Frontal cortex (tissue), 4 donors: ENCODE data around the gene ITGB5. TPM values are rescaled to one million over a fixed set of nuclear protein-coding genes. Genes with fewer than 3 reads are reported as not detected.

Source experiments
- DNase-seq, 2 donors: peaks; one replicate each; pipeline ENCODE4 v3.0.0; 2012; ENCODE audit warnings: low spot score in 2 of 2
- FAIRE-seq: peaks from 2 replicates; lab custom pipeline; 2012; peaks lifted over from hg19 to GRCh38; lab: Jason Lieb, UNC
- total RNA-seq: library from RNA; depleted of rRNA; stranded (reverse); fragments of >200 nt; gene quantifications from one replicate; pipeline ENCODE4 v1.2.3, GENCODE V29; 2014
- donor health status: control.
- donor health status: control.
- donor health status: control.

The ITGB5 gene
- total RNA-seq, 1 donor from 2014 or later, result 20.4 TPM

DNA sequence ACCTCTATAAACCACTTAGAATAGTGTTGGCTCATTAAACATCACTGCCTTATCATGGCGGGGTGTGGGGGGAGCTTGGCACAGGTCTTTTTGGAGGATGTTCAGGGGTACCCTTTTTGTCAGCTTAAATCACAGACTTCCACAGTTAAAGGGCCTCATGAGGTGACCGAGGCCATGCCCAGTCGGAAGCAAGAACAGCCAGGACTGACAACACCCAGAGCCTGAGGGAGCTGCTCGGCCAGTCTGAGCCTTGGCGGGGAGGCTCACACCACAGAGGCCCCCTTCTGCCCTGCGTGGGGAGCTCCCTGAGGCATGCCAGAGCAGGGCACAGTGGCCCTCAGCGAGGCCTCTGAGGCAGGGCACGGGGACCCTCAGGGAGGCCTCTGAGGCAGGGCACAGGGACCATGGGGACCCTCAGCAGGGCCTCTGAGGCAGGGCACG is 107.4 kb downstream of the ITGB5 start:
- DNase-seq, result no peak
- no peak for FAIRE-seq

DNA sequence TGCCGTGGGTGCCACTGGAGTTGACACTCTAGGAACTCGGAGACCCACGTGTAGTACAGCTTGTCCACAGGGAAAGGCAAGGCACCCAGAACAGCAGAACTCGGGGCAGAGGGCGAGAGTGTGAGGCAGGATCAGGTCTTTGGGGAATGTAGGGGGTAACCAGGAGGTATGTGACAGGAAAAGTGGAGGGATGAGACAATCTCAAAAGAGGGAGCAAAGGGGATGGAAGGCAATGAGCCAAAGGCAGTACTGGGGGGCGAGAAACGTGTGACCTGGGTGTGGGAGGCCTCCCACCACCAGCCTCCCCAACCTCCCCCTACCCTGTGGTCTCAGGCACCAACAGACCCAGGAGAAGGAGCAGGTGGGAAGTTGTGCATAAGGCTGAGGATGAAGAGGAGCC is 108.0 kb downstream of the ITGB5 start:
- no peak for DNase-seq
- no peak for FAIRE-seq

DNA sequence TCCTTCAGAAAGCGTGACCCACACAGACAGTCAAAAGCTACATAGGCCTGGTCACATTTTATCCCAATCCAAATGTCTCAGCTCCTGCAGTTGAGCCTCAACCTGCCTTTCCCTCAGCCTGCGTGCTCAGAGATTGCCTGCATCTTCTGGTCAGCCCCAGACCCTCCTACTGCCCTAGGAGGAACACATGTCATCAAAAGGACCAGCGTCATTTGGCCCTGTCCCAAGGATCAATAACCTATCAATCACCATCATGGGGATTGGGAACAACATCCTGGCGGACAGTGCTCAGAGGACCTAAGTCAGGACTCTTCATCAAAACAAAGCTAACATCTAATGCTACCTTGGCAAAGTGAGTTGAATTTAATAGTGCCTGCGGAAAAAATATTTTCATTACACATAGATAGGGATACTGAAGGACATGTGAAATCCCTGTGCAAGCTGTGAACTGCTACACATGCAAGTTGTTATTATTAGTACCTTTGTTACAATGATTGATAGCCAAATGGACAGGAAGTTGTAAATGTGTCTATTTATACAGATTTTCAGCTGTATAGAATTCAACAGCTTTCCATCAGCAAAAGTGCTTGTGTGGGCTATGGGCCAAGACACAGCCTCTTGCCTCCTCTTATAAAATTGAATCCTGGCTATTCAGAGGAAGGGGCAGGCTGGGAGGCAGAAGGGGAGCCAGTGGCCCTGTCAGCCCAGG is 109.2 kb downstream of the ITGB5 start:
- FAIRE-seq (no peak), DNase-seq (no peak)

DNA sequence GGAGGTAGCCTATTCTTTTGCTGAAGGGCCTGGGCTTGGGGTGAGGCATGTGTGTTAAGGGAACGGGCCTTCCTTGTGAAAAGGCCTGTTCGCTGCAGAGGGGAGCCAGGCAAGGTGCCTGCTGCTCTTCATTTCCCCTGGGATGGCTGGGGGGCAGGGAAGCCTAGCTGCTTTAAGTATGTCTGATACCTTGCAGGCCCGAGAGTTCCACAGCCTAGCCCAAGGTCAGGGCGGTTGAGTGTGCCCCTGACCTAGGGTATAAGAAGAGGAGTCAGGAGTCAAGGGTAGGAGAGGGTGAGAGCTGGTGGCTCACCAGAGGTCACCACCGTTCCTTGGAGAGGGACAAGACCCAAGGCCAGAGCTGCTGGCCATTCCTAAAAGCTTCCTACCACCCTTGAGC is 110.3 kb downstream of the ITGB5 start:
- DNase-seq (no peak), FAIRE-seq (no peak)

DNA sequence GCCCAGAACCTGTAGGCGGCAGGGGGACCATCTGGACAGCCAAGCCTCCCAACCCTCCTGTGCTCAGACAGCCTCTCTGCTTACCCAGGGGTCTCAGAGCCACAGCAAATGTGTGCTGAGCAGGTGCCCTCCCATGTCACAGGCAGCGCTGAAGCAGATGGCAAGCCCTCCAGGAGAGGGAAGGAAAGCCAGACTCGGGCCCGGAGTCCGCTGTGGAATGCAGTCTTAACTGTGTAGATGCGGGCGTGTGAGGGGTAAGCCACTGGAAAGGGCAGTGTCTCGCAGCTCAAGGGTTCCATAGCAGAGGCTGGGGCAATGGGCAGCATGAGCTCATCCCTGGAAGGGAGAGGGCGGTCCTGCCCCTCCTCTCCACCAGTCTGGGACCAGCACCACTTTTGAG is 111.3 kb downstream of the ITGB5 start:
- DNase-seq (no peak), FAIRE-seq (no peak)

DNA sequence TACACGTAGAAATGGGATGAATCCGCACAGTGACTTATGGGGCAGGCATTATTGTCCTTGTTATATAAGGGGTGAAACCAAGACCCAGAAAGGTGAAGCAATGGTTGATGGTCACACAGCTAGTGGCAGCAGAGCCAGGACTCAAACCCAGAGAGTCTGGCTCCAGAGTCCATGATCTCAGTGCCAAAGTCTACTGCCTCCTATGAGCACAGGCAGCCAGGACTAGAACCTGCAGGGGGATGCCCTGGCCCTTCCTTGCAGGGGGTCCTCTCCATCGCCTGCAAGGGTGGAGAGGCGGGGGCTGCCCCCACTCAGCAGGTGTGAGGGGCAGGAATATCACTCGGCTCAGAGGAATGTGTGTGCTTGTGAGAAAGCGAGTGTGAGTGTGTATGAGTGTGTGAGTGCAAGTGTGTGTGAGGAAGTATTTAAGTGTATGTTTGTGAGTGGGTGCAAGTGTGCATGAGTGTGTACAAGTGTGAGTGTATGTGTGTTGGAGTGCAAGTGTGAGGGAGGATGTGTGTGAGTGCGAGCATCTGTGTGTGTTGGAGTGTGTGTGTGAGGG is 112.2 kb downstream of the ITGB5 start:
- DNase-seq, result no peak
- FAIRE-seq, result no peak

DNA sequence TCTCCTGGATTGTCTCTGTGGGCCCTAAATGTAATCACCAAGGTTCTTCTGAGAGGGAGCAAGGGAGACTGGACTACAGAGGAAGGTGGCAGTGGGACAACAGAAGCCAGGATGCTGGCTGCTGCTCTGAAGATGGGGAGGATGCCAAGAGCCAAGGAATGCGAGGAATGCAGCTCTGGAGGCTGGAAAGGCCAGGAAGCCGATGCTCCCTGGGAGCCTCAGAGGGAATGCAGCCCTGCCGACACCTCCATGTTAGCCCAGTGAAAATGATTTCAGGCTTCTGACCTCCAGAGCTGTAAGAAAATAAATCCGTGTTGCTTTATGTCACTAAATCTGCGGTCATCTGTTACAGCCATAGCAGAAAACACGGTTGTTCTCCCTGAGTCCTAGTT is 112.8 kb downstream of the ITGB5 start:
- FAIRE-seq (no peak), DNase-seq (no peak)

DNA sequence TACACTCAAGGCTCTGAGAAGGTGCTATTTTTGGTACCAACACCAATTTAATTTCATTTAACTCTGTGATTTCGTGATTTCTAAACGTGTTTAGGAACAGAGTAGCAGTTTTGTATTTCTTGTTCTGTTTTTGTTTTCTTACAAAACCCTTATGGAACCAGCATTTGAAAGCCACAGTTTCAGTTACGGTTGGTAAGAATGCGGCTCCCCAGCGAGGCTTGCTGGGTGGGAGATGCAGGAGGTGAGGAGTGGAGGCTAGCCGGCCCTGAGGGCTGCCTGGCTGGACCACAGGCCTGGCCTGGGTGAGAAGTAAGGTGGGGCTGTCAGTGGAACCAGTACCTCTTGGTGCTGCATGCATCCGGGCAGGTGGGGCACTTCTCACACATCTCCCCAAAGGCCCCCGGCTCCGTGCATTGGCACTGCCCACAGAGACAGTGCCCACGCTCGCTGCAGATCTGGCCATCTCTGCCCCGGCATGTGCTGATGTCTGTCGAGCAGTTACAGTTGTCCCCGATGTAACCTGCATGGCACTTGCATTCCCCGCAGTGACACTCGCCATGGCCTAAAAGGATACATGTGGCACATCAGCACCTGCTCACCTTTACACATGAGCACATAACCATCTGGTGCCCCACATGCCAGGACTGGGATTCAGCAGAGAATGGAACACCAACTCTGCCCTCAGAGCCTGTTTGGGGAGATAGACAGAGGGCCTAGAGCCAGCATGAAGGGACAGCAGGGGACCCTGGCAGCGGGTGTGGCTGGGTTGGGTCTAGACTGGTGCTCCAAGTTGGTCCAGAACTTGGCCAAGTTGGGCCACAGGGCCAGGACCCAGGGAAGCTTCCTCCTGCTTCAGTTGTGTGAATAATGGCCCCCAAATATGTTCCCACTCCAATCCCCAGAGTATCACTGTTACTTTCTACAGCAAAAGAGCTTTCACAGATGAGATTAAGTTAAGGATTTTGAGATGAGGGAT is 113.5 kb downstream of the ITGB5 start:
- FAIRE-seq (no peak), DNase-seq (no peak)

DNA sequence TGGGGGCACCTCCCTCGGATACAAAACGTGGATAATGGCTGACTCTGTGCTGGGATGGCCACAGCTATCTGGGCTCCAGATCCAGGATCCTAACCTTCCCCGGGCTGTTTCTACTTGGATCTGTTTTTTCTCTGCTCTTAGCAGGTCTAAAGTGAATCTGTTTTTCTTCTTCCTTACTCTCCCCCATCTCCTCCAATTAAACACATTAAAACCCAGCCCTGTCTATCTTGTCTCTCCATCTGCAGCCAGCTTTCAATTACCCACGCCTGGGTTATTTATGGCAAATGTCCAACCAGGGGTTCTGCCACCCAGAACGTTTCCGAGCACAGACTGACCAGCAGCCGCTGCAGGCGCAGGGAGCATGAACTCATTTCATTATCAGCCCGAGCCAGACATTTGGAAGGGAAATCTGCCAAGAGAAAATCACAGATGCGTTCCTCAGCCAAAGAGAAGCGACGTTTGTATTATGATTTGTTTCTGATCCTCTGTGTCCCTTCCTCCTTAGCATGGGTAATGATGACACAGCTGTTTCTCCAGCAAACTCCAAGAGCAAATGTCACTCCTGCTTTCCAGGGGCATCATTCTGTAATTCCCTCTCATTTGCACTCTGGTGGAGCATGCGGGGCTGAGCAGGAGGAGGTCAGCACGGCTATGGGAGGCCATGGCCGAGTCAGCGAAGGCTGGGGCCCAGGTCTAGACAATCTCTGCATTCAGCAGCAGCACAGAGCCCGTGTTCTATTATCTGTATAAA is 114.9 kb downstream of the ITGB5 start:
- FAIRE-seq, result no peak
- DNase-seq, result peak in 1 of 2 donors; percentile 45

DNA sequence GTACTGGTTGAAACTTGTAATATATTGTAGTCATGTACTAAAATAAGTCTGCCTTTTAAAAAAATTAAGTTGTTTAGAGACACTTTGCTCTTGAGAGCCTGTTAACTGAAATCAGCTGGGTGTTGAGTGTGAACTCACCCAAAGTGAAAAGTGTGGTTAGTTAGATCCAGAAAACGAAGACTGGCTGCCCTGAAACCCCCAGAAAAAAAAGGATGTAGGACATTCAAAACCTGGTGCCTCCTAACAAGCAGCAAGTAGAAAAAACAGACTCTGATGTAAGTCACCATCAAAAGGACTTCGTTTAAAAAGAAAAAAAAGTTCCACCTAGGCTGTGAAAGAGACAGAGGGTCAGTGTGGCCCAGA is 116.1 kb downstream of the ITGB5 start:
- no peak for DNase-seq
- FAIRE-seq, result no peak

DNA sequence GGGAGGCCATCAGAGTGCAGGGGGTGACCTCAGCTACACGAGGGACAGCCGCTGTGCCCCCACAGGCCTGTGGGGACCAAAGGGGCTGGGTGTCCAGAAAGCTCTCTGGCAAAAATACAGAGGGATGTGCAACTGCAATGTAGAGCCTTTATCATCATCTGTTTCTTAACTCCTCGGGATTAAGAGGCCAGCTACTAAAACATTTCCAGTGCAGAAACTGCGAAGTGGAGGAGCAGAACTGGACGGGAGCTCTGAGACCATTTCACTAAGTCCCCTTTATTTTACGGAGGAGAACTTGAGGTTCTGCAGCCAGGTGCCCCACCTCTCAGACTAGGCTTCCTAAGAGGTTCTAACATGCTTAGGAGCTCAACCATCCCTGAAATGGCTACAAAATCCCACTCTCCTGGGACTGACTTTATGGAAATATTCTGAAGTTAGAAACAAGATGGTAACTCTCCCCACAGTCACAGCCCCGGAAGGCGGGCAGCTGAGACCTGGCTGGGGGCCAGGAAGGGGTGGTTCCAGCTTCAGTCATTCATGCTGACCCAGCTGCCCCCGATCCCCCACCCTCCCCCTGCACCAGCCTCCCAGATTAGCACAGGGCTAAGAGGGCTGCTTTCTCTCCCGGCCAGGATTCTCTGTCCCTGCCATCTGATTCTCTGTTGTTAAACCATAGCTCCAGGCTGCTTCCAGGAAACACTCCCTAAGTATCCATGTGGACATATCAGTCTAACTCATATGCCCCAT is 116.7 kb downstream of the ITGB5 start:
- peak in 1 of 2 donors; percentile 44 for DNase-seq
- no peak for FAIRE-seq

DNA sequence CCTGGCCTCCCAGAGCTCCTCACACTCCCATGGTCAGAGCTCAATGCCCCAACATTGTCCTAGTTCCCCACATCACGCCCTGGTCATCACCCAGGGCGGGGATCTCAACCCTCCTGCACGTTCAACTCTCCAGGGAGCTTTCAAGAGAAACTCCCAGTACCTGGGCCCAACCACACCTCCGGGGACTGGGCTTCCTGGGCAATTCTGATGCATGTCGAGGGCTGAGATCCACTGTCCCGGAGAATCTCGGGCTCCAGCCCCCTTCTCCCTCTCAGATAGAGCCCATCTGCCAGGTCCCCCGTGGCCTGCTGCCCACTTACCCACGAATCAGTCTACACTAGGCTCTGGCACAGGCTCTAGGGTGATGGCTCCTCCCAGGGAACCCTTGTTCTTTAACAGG is 117.7 kb downstream of the ITGB5 start:
- FAIRE-seq (no peak), DNase-seq (no peak)

DNA sequence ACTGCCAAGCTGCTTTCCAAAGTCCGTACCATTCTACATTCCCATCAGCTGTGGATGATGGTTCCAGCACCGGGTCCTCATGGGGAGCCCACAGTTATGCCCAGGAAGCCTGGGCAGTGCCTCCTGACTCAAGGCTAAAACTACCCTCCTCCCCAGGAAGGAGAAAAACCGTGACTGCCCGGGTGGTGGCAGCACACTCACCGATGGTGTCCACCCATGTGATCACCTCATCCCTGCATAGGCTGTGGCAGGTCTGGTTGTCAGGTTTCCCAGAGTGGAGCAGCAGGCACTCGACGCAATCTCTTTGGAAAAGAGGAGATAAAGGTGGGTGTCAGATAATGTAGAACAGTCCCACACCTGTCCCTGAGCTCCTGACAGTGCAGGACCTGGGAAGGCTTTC is 118.4 kb downstream of the ITGB5 start:
- FAIRE-seq (no peak), DNase-seq (no peak)

DNA sequence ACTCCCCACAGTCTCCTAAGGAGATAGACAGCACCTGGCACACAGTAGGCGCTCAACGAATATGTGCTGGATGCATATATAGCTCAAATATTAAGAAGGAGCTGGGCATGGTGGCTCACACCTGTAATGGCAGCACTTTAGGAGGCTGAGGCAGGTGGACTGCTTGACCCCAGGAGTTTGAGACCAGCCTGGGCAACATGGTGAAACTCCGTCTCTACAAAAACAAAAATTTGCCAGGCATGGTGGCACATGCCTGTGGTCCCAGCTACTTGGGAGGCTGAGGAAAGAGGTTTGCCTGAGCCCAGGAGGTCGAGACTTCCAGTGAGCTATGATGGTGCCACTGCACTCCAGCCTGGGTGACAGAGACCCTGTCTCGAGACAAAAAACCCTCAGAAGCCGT is 119.5 kb downstream of the ITGB5 start:
- no peak for FAIRE-seq
- no peak for DNase-seq

DNA sequence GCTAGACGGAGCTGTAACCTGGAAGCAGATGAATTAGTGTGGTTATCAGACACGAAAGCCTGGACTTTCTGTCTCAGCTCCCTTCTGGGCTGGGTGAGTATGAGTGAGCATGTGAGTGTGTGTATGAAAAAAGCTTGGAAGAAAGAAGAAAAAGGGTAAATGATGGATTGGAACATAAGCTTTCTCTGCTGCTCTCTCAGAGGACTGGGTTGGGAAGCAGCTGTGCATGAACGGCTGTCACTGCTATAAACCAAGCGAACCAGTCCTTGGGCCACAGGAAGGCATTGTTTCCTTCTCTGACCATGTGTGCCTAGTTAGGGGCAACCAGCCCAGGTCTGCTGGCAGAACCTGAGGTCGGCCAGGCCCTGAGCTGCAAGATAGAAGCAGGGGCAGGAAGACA is 119.9 kb downstream of the ITGB5 start:
- FAIRE-seq (no peak), DNase-seq (no peak)

DNA sequence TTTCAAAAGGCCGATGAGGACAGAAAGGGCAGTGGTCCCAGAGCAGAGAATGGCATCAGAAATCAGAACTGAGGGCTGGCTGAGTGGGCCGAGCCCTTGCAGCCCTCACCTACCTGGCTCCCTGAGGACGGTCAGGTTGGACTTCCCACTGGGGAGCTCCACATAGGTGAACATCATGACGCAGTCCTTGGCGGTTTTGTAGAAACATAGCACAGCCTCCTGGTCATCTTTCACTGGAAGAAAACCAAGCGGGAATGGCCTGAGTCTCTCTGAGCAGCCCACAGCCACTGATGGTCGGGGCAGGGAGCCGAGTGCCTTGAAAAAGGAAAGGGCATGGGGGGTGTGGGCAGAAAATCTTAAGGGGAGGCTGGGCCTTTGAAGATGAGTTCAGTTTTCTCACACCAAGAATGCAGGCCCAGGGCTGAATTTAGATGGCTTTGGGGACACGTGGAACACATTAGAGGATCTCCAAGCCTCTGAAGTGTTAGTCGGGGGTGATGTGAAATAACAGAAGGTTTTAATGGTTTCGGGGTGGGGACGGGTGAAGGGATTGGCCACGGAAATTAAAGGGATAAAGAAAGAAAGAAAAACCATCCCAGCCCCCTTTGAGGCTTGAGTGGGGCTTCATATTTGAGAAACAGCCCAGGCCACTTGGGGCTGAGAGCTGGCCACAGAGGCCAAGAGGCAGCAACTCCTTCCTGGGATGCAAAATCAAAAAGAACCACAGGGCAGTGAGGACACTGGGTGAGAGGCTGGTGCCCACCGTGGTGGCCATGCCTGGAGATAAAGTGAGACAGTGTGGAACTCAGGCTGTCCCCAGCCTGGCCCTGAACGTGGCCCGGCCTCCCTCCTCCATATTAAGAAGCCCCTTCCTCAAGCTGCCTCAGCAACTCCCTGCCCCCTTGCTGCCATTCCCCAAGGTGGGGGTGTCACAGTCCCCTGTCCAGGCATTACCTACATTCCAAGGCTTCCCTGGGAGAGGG is 120.8 kb downstream of the ITGB5 start:
- DNase-seq (no peak), FAIRE-seq (no peak)

DNA sequence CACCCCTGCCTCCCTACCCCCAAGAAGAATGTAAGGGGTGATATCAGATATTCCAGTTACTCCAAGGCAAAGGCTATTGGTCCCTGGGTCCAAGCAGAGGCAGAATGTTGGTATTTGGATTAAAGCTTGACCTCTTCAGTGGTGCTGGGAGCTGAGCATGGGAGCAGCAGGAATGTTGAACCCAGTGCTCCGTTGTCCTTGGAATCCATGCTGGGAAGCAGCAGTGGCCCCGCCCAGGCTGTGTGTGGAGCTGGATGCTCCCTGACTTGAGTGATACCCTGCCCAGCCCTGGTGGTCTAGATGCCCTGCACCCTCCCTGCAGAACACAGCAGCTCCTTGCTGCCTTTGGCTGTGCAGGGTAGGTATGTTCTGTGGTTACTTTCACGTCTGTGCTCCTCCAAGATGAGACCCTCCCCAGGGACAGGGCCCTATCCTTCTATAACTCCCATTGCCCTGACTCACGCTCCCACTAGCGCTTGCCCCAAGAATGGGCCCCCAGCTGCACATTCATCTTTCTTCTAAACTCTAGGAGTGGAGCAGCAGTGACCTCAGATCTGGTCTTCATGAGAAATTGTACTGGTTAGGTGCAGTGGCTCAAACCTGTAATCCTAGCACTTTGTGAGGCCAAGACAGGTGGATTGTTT is 121.8 kb downstream of the ITGB5 start:
- DNase-seq, result no peak
- no peak for FAIRE-seq

DNA sequence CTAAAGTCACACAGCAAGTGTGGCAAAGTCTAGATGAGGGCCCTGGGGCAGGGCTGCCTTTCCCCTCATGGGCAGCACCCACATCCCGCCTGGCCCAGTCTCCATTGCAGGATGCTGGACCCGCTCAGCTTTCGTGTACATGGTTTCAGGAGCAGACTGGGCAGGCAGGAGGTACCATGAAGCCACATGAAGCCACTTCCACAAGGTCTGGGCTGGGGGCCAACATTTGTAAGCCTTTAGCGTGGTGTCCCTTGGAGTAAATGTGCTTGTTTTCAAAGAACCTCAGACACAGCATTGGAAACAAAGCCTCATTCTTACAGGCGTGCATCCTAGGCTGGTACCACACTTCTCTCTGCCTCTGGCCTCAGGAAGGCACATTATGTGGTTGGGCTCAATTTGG is 122.4 kb downstream of the ITGB5 start:
- FAIRE-seq, result no peak
- no peak for DNase-seq
